Fibroblast of pulmonary artery (primary cell): ENCODE results near the gene ZNF148.

ENCODE experiments used
- DNase-seq: peaks from one replicate; pipeline ENCODE4 v3.0.0-alpha.2; 2010; ENCODE audit warnings: low read depth
- H3K4me3 ChIP-seq: replicated peaks from 2 replicates; pipeline ENCODE4 v1.5.1; 2011; ENCODE audit warnings: low read depth, mild to moderate bottlenecking, control low read depth, low read length, moderate library complexity
- CTCF ChIP-seq: IDR thresholded peaks from 2 replicates; pipeline ENCODE4 v1.5.1; 2011; ENCODE audit warnings: mild to moderate bottlenecking, control low read depth, low read length, inconsistent platforms; ENCODE audit errors: missing control alignments

The ZNF148 gene

GRCh38 chr3:125266971-125267370 is 108.2 kb downstream of the ZNF148 start:
- DNase-seq, result no peak
- H3K4me3 ChIP-seq, result no peak overlapping the region
- no peak for TF ChIP-seq CTCF

DNA sequence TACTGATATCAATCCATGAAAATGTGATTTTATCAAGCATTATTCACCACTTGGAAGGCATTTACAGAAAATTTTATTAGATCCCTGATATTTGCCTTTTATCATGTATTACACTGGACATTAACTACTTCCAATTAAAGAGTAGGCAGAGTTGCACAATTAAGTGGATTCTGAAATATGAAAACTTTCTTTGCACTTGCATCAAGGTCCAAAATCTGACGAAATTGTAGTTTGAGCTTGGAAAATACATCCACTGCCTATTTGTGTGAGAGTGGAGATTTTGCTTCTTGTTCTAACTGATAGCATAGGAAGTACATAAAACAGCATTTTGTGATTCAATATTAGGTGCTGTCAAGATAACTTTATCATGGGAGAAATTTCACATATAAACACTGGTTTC is 113.0 kb downstream of the ZNF148 start:
- H3K4me3 ChIP-seq, result no peak overlapping the region
- TF ChIP-seq CTCF, result no peak
- no peak for DNase-seq

- no peak overlapping the region for H3K4me3 ChIP-seq
- no peak for TF ChIP-seq CTCF
- DNase-seq, result no peak
These were observed 114.1 kb downstream of the ZNF148 start for GRCh38 chr3:125261031-125261430.

- DNase-seq, result no peak
- H3K4me3 ChIP-seq, result no peak overlapping the region
- TF ChIP-seq CTCF, result no peak
These were observed 115.0 kb downstream of the ZNF148 start for GRCh38 chr3:125260158-125260557.

DNA sequence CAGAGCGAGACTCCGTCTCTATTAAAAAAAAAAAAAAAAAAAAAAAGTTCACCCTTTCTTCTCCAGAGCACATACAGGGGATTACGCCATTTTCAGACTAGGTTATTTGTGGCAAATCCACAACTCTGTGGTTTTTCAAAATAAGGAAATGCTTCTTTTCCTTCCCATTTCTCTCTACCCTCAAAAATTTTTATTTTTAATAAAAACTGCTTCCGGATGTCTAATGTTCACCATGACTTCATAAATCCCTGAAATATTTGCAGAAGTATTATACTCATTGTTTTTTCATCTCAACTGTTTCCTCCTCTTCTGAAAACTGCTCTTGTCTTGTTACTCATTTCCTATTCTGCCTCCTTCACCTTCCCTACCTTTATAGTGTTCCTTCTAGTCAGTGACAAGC is 117.6 kb downstream of the ZNF148 start:
- TF ChIP-seq CTCF, result no peak
- no peak overlapping the region for H3K4me3 ChIP-seq
- no peak for DNase-seq

DNA sequence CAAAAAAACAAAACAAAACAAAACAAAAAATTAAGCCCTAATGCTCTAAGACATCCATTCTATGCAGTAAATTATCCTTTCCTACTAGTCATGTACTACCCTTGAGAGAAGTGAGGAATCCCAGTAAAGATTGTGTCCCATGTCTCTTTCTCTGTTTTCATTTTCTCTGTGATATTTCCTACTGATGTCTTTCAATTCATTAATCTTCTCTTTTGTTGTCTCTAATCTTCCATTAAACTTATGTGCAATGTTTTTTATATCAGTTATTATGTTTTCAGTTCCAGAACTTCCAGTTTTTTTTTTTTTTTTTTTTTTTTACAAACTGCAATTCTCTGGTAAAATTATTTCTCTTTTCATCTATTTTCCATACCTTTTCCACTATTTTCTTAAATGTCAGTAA is 118.5 kb downstream of the ZNF148 start:
- no peak for DNase-seq
- TF ChIP-seq CTCF, result no peak
- no peak overlapping the region for H3K4me3 ChIP-seq

DNA sequence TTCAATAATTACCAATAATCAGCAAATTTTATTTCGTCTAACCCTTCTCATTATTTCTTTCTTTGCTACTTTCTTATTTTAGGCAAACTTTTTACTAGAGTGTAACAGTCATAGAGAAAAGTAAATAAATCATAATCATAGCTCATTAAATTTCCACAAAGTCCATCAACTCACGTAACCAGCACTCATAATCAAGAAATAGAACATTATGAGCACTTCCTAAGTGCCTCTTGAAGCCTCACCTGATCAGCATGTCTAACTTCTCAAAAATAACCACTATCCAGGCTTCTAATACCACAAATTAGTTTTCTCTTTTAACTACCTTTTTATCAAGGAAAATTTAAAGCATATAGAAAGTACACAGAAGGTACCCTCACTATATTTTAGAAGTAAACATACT is 124.2 kb downstream of the ZNF148 start:
- no peak for TF ChIP-seq CTCF
- no peak overlapping the region for H3K4me3 ChIP-seq
- DNase-seq, result no peak
